ENCODE results near the gene PDXK. TPM values are rescaled to one million over a fixed set of nuclear protein-coding genes. Genes with fewer than 3 reads are reported as not detected.

Gene PDXK
- total RNA-seq, 4 donors from 2014 or later = 42.9 to 114 (median 82.0) TPM

GRCh38 chr21:43781846-43782245 lies 62.9 kb downstream of the PDXK start:
- TF ChIP-seq POLR2A (IDR thresholded peaks at IDR 0.05) (no peak), CTCF (IDR thresholded peaks at IDR 0.05) (no peak)
- DNase-seq = no peak
- no peaks in the 10 kb centered on the region for H3K9me3 ChIP-seq
- peaks cover 18 to 78% (median 35%) of the 10 kb centered on the region in 3 donors for H3K4me1 ChIP-seq
- intact Hi-C loops (cut with DNase I) = no loop called here
- no peak overlapping the region for H3K4me3 ChIP-seq
- no peaks in the 10 kb centered on the region for H3K36me3 ChIP-seq
- WGBS, 2 donors = 77 to 91% methylated on average over 4 to 5 of the region's 6 CpGs
- no peaks in the 10 kb centered on the region for H3K27me3 ChIP-seq
- peak overlapping the region; percentile 84 to 99 (median 91) for H3K27ac ChIP-seq

DNA sequence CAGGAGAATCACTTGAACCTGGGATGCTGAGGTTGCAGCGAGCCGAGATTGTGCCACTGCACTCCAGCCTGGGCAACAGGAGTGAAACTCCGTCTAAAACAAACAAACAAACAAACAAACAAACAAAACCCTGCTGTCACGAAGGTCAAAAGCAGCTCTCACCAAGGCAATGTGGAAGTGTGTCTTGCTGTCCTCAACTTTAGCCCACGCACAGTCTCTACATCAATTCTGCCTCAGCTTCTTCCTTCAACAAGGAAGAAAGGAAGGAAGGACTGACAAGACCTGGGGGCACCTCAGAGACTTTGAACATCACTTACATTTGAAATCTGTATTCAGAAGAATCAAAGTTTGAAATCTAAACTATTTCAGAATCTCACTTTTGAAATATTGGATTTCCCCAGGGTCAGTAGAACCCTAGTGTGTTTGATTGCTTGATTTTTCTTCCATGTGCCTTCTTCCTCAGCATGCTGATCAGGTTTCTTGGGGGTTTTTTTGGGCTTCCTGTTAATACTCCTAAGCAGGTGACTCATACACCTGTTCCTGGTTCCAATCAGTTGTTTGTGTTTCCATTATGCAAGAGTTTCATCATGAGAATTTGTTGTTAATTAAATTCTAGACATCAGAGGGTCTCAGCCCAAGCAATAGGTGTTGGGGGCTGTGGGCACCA lies 63.6 kb downstream of the PDXK start:
- Histone ChIP-seq H3K4me1 (peaks cover 15 to 71% (median 35%) of the 10 kb centered on the region in 3 donors), H3K27ac (peak overlapping the region; percentile 84 to 99 (median 91)), H3K4me3 (no peak overlapping the region), H3K27me3 (no peaks in the 10 kb centered on the region), H3K9me3 (no peaks in the 10 kb centered on the region), H3K36me3 (no peaks in the 10 kb centered on the region)
- WGBS, 2 donors = 60 to 65% methylated on average over 4 to 5 of the region's 5 CpGs
- no peak for TF ChIP-seq POLR2A (IDR thresholded peaks at IDR 0.05)
- no peak for TF ChIP-seq CTCF (IDR thresholded peaks at IDR 0.05)
- intact Hi-C loops (cut with DNase I) = no loop called here
- DNase-seq = no peak

GRCh38 chr21:43783098-43783700 lies 64.3 kb downstream of the PDXK start:
- intact Hi-C loops (cut with DNase I) = no loop called here
- Histone ChIP-seq H3K36me3 (no peaks in the 10 kb centered on the region), H3K27me3 (no peaks in the 10 kb centered on the region), H3K27ac (peak overlapping the region; percentile 84 to 99 (median 91)), H3K4me3 (no peak overlapping the region), H3K4me1 (peaks cover 15 to 65% (median 35%) of the 10 kb centered on the region in 3 donors), H3K9me3 (no peaks in the 10 kb centered on the region)
- no peak for TF ChIP-seq CTCF (IDR thresholded peaks at IDR 0.05)
- no peak for TF ChIP-seq POLR2A (IDR thresholded peaks at IDR 0.05)
- no peak for DNase-seq
- 51 to 59% methylated on average over 16 to 17 of the region's 17 CpGs for WGBS, 2 donors

DNA sequence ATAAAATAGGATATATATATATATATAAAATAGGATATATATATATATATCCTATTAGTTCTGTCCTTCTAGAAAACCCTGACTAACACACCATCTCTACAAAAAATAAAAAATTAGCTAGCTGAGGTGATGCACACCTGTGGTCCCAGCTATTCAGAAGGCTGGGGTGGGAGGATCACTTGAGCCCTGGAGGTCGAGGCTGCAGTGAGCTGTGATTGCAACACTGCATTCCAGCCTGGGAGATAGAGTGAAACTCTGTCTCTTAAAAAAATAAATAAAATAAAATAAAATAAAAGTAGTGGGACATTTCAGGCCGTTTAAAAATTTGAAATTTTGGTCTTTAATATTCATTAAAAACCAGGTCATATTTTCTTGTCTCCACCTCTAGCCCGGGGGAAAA lies 66.2 kb downstream of the PDXK start:
- Histone ChIP-seq H3K4me1 (peaks cover 21 to 59% (median 32%) of the 10 kb centered on the region in 3 donors), H3K27ac (peak overlapping the region; percentile 57 to 99 (median 90)), H3K4me3 (peak overlapping the region in 1 of 4 donors; percentile 18), H3K9me3 (no peaks in the 10 kb centered on the region), H3K36me3 (no peaks in the 10 kb centered on the region), H3K27me3 (no peaks in the 10 kb centered on the region)
- TF ChIP-seq CTCF (IDR thresholded peaks at IDR 0.05) = no peak
- no peak for TF ChIP-seq POLR2A (IDR thresholded peaks at IDR 0.05)
- intact Hi-C loops (cut with DNase I) = no loop called here
- DNase-seq = no peak
- WGBS, 2 donors = 38 to 41% methylated on average over 3 of the region's 3 CpGs

DNA sequence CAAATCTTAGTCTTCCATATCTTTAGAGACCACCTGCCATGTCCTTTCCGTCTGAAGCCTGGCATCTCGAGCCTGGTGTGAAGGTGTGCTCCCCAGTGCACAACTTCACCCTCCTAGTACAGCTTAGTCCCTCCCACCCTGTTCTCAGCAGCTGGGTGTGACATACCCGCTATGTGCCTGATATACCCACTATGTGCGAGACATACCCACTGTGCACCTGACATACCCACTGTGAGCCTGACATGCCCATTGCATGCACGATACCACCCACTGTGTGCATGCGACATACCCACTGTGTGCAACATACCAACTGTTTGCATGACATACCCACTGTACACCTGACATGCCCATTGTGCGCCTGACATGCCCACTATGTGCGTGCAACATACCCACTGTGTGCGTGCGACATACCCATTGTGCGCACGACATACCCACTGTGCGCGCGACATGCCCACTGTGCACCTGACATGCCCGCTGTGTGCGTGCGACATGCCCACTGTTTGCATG lies 67.4 kb downstream of the PDXK start:
- H3K4me1 ChIP-seq = peaks cover 30 to 62% (median 33%) of the 10 kb centered on the region in 3 donors
- no peaks in the 10 kb centered on the region for H3K9me3 ChIP-seq
- 81 to 85% methylated on average over 18 of the region's 18 CpGs for WGBS, 2 donors
- TF ChIP-seq POLR2A (IDR thresholded peaks at IDR 0.05) (peak in 2 of 4 donors; percentile 11 to 25), CTCF (IDR thresholded peaks at IDR 0.05) (no peak)
- peaks cover 0 to 6% (median 0%) of the 10 kb centered on the region in 3 donors for H3K36me3 ChIP-seq
- H3K4me3 ChIP-seq = no peak overlapping the region
- intact Hi-C loops (cut with DNase I) = no loop called here
- H3K27ac ChIP-seq = peak overlapping the region; percentile 14 to 99 (median 90)
- no peak for DNase-seq
- no peaks in the 10 kb centered on the region for H3K27me3 ChIP-seq
